ENCODE data around the gene YPEL3. TPM values are rescaled to one million over a fixed set of nuclear protein-coding genes. Genes with fewer than 3 reads are reported as not detected.

YPEL3 gene
- total RNA-seq, 1 experiment from 2014 or later = 10.3 TPM

DNA sequence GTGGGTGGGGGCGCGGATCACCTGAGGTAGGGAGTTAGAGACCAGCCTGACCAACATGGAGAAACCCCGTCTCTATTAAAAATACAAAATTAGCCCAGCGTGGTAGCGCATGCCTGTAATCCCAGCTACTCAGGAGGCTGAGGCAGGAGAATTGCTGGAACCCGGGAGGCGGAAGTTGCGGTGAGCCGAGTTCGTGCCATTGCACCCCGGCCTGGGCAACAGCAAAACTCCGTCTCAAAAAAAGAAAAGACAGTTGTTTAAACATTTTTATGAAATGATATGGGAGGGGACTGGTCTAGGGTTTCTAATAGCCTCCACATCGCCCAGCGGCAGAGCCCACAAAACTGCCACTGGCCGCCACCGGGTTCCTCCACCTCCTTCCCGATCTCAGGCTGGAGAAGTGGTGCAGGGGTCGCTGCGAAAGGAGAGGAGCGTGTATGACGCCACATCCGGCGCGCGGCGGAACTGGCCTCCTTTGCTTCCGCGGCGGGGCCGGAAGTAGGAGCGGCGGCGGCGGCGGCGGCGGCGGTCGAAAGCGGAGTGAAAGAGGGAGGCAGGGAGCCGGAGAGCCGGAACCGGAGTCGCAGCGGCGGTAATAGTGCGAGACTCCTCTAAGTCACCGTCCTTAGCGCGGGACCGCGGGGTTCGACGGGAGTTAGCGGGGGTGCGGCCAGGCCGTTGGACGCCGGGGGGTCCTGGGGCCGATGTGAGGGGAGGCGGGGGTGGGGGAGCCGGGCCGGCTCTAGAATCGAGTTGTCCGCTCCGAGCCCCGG lies 20.3 kb downstream of the YPEL3 start, which contains the start of gene PPP4C:
PPP4C (plus strand) TSS at position 492 of the 773 bp plus-strand sequence. CDS start 384 bp downstream, outside the sequence.
- Histone ChIP-seq H3K27me3 (no peaks in the 10 kb centered on the region), H3K4me3 (peak within 1 kb of the TSS; percentile 80), H3K4me1 (peaks cover 7% of the 10 kb centered on the region; the same call in 1 of the 2 replicates), H3K36me3 (peaks cover 42% of the 10 kb centered on the region), H3K9me3 (replicated peaks) (no peaks in the 10 kb centered on the region), H3K27ac (peak within 1 kb of the TSS; percentile 44)
- DNase-seq = peak; percentile 85 to 88

DNA sequence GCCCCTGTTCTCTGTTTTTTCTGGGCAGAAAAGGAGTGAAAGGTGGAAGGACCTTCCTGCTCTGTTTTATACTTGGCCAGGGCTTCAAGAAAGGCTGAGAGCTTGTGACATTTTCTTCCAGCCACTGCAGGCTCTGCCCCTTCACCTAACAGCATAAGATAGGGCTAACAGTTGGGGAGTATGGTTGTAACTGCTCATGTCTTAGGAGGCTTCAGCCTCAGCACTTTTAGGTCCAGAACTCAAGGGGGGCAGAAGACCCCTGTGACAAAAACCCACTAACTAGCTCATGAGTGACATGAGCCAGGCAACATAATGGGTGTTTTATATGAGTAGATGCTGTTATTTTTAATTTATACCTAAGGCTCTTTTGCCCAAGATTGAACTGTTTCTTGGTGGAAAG lies 25.5 kb downstream of the YPEL3 start:
- H3K27me3 ChIP-seq = no peaks in the 10 kb centered on the region
- H3K27ac ChIP-seq = no peak overlapping the region
- H3K9me3 ChIP-seq (replicated peaks) = no peaks in the 10 kb centered on the region
- DNase-seq = no peak
- no peaks in the 10 kb centered on the region for H3K4me1 ChIP-seq
- peaks cover 61% of the 10 kb centered on the region for H3K36me3 ChIP-seq
- H3K4me3 ChIP-seq = no peak overlapping the region

DNA sequence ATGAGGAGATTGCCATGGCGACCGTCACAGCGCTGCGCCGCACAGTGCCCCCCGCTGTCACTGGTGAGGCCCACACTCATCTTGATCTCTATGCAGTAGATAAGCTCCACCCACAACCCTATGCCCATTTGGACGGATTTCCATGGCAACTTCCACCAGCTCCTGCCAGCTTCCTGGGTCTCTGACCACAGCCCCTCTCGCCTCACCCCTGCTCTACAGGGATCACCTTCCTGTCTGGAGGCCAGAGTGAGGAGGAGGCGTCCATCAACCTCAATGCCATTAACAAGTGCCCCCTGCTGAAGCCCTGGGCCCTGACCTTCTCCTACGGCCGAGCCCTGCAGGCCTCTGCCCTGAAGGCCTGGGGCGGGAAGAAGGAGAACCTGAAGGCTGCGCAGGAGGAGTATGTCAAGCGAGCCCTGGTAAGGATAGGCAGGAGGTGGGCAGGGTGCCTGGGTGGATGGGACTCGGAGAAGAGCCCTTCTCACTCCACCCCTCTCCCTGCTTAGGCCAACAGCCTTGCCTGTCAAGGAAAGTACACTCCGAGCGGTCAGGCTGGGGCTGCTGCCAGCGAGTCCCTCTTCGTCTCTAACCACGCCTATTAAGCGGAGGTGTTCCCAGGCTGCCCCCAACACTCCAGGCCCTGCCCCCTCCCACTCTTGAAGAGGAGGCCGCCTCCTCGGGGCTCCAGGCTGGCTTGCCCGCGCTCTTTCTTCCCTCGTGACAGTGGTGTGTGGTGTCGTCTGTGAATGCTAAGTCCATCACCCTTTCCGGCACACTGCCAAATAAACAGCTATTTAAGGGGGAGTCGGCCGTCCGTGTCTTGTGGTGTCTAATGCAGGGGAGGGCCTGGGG lies 26.2 kb downstream of the YPEL3 start:
- Histone ChIP-seq H3K27me3 (no peaks in the 10 kb centered on the region), H3K4me3 (no peak overlapping the region), H3K36me3 (peaks cover 61% of the 10 kb centered on the region), H3K27ac (no peak overlapping the region), H3K9me3 (replicated peaks) (no peaks in the 10 kb centered on the region), H3K4me1 (no peaks in the 10 kb centered on the region)
- no peak for DNase-seq

DNA sequence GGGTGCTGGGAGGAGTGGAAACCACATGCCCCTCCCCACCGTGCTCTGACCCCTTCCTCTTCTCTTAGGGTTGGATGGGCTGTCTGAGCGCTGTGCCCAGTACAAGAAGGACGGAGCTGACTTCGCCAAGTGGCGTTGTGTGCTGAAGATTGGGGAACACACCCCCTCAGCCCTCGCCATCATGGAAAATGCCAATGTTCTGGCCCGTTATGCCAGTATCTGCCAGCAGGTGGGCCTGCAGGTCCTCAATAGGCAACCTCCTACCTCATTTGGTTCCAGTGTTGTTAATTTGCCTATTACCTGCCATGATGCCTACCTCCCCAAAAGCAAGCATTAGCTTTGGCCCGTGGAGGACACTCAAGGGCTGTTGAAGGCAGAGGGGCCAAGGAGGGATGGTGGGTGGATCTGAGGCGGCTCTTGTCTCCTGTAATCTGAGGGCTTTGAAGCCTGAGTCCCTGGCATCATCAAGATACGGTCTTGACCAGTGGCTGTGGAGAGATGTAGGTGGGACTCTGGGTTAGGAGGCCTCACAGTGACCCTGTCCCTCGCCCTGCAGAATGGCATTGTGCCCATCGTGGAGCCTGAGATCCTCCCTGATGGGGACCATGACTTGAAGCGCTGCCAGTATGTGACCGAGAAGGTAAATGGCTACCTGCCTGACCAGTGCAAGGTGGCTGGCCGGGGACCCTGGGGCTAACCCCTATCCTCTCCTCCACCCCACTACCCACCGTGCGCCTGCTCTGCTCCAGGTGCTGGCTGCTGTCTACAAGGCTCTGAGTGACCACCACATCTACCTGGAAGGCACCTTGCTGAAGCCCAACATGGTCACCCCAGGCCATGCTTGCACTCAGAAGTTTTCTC lies 27.0 kb downstream of the YPEL3 start:
- Histone ChIP-seq H3K27ac (no peak overlapping the region), H3K36me3 (peaks cover 61% of the 10 kb centered on the region), H3K4me1 (no peaks in the 10 kb centered on the region), H3K4me3 (no peak overlapping the region), H3K9me3 (replicated peaks) (no peaks in the 10 kb centered on the region), H3K27me3 (no peaks in the 10 kb centered on the region)
- no peak for DNase-seq

DNA sequence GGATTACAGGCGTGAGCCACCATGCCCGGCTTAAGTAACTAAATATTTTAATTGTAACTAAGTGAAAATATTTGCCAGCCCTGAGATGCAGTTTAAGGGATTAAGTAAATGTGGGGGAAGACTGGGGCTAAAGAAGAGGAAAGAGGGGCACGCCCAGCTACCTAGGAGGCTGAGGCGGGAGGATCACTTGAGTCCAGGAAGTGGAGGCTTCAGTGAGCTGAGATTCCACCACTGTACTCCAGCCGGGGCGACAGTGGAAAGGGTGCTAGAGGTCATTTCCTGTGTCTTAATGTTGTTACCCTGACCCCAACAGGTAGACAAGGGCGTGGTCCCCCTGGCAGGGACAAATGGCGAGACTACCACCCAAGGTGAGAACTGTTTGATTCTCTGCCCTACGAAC lies 27.7 kb downstream of the YPEL3 start:
- H3K9me3 ChIP-seq (replicated peaks) = no peaks in the 10 kb centered on the region
- no peaks in the 10 kb centered on the region for H3K27me3 ChIP-seq
- DNase-seq = no peak
- no peak overlapping the region for H3K4me3 ChIP-seq
- H3K27ac ChIP-seq = no peak overlapping the region
- H3K4me1 ChIP-seq = peaks cover 6% of the 10 kb centered on the region; the same call in 1 of the 2 replicates
- peaks cover 61% of the 10 kb centered on the region for H3K36me3 ChIP-seq

DNA sequence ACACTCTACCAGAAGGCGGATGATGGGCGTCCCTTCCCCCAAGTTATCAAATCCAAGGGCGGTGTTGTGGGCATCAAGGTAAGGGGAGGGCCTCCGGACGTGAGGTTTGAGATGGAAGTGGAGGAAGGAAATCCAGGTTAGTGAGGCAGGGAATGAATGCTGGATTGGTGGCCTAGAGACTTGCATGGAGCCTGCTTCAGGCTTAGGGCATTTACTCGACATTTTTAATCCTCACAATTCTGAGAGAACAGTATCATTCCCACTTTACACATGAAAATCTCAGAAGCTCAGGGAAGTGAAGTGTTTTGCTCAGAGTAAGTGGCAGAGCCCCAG lies 28.5 kb downstream of the YPEL3 start:
- Histone ChIP-seq H3K36me3 (peaks cover 60% of the 10 kb centered on the region), H3K4me1 (peaks cover 8% of the 10 kb centered on the region; the same call in 1 of the 2 replicates), H3K27ac (no peak overlapping the region)

DNA sequence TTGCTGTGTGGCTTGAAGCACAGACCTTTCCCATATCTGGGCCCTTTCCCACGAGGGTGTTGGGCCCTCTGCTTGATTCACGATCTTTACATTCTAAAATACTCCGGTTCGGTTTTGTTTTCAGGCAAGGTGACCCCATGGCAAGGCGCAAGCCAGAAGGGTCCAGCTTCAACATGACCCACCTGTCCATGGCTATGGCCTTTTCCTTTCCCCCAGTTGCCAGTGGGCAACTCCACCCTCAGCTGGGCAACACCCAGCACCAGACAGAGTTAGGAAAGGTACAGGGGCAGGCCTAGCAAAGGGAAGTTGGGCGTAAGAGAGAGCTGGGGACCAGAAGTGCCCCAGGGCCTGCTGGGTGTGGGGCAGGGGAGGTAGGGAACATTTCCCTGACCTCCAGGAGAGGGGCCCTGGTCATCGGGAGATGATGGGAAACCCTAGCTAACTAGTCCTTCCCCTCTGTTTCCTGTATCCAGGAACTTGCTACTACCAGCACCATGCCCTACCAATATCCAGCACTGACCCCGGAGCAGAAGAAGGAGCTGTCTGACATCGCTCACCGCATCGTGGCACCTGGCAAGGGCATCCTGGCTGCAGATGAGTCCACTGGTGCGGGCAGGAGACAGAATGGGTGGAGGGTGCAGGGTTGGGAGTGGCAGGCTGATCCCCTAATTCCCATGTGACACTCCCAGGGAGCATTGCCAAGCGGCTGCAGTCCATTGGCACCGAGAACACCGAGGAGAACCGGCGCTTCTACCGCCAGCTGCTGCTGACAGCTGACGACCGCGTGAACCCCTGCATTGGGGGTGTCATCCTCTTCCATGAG lies 29.0 kb downstream of the YPEL3 start:
- H3K27ac ChIP-seq = peak overlapping the region; percentile 86

More for the DNA sequence above, 28.5 kb downstream of the YPEL3 start:
- H3K27me3 ChIP-seq = no peaks in the 10 kb centered on the region
- no peak for DNase-seq
- H3K9me3 ChIP-seq (replicated peaks) = no peaks in the 10 kb centered on the region
- no peak overlapping the region for H3K4me3 ChIP-seq

DNA sequence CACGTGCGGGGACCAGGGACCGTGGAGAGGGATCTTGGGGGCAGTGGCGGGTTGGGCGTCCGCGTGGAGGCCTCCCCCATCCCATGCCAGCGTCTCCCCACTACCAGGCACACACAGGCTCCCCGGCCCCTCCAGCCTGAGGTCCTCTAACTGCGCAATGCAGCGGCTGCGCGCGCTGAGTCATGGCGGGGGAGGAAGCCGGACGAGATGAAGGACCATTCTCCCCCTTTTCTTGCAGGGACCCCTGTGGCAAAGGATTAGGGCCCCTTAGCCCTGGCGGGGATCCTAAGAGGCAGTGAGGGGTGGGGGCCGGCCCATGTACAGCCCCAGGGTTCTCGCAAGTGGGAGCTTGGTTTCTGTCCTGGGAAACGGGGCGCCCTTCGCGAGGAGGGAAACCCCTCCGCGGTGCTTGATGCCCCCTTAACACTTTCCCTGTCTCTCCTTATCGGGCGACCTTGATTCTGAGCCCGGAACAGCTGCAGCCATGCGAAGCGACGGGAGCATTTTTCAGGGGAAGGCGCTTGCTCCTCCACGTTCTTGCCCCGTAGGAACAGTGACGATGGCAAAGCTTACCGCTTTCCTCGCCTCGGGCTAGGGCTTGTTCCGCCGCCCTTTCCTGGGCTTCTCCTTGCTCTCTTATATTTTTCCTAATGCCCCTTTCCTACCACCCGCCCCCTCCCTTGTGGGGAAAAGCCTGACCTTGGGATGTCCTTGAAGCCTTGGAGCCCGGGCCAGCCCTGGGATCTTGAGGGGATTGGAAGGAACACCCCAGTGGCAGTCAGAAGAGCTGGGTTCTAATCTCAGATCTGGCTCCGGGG lies 29.9 kb downstream of the YPEL3 start:
- peak overlapping the region; percentile 83 for H3K4me3 ChIP-seq
- DNase-seq = peak; percentile 31 to 51
- no peaks in the 10 kb centered on the region for H3K27me3 ChIP-seq
- H3K4me1 ChIP-seq = peaks cover 17% of the 10 kb centered on the region
- H3K36me3 ChIP-seq = peaks cover 46% of the 10 kb centered on the region
- H3K27ac ChIP-seq = peak overlapping the region; percentile 86
- H3K9me3 ChIP-seq (replicated peaks) = no peaks in the 10 kb centered on the region

More for the DNA sequence above, 29.0 kb downstream of the YPEL3 start:
- H3K4me1 ChIP-seq = peaks cover 10% of the 10 kb centered on the region
- no peaks in the 10 kb centered on the region for H3K27me3 ChIP-seq
- H3K9me3 ChIP-seq (replicated peaks) = no peaks in the 10 kb centered on the region
- no peak for DNase-seq
- H3K4me3 ChIP-seq = peak overlapping the region; percentile 83
- peaks cover 54% of the 10 kb centered on the region for H3K36me3 ChIP-seq

DNA sequence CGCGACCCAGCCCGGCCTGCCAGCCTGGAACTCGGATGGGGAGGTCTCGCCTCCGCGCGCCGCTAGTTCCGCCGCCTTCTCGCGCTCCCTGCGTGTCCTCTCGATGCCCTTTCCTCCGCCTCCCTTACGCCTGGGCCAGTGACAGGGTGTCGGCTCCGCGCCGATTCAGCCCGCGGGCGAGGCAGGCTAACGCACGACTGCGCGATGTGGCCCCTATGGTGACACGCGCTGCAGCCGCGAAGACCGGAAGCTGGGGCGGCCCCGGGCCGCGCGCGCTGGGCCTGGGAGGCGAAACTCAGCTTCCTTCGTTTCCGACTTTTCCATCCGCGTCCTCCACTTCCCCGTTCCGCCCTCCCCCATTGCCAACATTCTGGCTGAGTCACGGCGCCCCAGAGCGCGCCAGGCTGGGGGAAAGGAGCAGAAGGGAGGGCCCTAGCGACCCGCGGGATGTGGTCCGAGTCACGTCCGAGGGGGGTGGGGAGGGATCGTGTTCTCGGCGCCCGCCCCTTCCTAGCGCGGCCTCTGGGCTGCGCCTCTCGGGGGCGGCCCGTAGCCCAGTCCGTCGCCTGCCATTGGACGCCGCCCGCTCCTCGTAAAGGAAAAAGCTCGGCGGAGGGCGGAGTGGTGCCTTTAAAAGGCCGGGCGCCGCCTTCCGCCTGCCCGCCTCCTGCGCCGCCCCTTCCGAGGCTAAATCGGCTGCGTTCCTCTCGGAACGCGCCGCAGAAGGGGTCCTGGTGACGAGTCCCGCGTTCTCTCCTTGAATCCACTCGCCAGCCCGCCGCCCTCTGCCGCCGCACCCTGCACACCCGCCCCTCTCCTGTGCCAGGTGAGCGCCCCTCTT lies 30.7 kb downstream of the YPEL3 start, which contains the start of gene ALDOA:
ALDOA (plus strand) TSS at position 659 of the 841 bp plus-strand sequence. CDS start 1,138 bp downstream, outside the sequence.
- H3K4me3 ChIP-seq = peak within 1 kb of the TSS; percentile 83
- peak; percentile 96 for DNase-seq
- no peaks in the 10 kb centered on the region for H3K9me3 ChIP-seq (replicated peaks)
- no peaks in the 10 kb centered on the region for H3K27me3 ChIP-seq
- H3K4me1 ChIP-seq = peaks cover 25% of the 10 kb centered on the region
- H3K27ac ChIP-seq = peak within 1 kb of the TSS; percentile 86
- H3K36me3 ChIP-seq = peaks cover 38% of the 10 kb centered on the region

DNA sequence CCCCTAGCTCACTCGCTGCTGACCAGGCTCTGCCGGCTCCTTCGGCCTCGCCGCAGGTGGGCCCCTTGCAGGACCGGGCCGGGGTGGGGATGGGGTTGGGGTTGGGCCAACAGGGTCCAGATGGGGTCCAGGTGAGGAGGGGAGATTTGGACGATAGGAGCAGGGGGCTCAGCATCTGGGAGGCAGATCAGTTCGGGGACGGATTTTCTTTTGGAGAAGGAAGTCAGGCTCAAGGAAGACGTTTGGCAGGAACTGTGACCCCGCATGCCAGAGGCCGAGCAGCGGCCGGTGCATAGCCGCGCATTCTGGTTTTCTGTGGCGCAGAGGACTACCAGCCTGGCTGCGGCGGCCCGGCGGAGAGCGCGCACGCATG lies 31.3 kb downstream of the YPEL3 start:
- H3K9me3 ChIP-seq (replicated peaks) = no peaks in the 10 kb centered on the region
- peak overlapping the region; percentile 83 for H3K4me3 ChIP-seq
- peaks cover 32% of the 10 kb centered on the region for H3K36me3 ChIP-seq
- DNase-seq = no peak
- H3K27me3 ChIP-seq = no peaks in the 10 kb centered on the region
- H3K4me1 ChIP-seq = peaks cover 25% of the 10 kb centered on the region
- peak overlapping the region; percentile 86 for H3K27ac ChIP-seq

DNA sequence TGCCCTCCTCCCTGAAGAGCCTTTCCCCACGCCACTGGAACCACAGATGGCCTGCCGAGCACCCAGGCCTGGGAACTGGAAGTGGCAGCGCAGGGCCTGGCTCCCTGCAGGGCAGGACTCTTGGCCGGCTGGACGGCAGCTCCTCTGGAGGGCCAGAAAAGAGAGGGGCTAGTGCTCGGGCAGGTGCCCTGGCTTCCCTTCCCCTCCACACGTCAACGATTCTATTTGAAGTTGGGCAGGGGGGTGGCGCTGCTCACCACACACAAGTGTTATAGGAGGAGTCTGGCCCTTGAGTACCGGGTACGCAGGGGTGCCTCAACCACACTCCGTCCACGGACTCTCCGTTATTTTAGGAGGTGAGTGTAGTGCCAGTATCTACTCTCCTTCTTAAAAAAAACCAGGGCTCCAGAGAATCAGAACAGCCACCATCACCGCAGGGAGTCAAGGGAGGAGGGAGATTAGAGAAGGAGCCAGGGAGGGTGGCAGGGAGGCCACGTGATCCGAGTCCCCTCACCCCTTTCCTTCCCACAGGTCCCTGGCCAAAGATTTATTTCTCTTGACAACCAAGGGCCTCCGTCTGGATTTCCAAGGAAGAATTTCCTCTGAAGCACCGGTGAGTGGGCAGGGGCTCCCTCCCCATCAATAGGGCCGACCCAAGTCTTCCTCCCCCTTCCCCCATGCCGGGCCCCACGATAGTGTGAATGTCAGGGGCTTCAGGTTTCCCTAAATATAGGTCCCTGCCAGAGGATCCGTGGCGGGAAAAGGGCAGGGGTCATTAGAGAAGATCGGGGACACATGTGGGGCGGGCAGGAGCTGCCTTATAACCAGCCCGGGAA lies 31.9 kb downstream of the YPEL3 start:
- H3K36me3 ChIP-seq = peaks cover 26% of the 10 kb centered on the region
- H3K4me3 ChIP-seq = peak overlapping the region; percentile 83
- no peaks in the 10 kb centered on the region for H3K9me3 ChIP-seq (replicated peaks)
- peak; percentile 61 to 65 for DNase-seq
- H3K4me1 ChIP-seq = peaks cover 25% of the 10 kb centered on the region
- peak overlapping the region; percentile 86 for H3K27ac ChIP-seq
- H3K27me3 ChIP-seq = no peaks in the 10 kb centered on the region

Measured in SJCRH30 (cell line).